Amniotic stem cell (primary cell): ENCODE measurements around the gene RAB9B.

ENCODE experiments used
- DNase-seq: peaks from one replicate; lab custom pipeline; 2025; lab: John Stamatoyannopoulos, UW

The RAB9B gene

DNA sequence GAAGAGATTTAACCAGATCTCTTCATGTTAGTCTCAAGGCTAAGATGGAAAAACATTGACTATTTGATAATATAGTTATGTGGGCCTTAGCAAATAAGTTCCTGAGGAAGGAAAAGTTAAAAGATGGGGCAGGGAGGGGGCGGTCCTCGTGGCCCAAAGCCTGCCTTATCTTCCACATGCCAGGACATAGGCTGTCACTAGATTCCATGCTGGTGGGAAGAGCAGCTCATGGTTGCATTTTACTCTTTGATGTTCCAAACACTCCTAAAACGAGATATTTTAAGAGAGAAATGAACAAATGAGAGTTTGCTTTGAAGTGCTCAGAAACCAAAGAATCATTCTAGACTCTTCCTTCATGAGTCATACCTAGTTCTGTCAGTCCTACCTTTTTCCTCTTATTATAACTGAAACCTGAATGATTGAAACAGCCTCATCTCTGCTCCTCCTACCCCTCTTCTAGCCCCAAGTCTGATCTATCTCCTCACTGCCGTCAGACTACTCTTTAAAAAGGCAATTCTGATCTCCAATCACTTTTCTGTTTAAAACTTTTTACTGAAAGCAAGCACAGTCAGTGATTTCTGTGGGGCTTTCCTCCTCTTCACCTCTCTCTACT, 25.1 kb downstream of the RAB9B start:
- no peak for DNase-seq

DNA sequence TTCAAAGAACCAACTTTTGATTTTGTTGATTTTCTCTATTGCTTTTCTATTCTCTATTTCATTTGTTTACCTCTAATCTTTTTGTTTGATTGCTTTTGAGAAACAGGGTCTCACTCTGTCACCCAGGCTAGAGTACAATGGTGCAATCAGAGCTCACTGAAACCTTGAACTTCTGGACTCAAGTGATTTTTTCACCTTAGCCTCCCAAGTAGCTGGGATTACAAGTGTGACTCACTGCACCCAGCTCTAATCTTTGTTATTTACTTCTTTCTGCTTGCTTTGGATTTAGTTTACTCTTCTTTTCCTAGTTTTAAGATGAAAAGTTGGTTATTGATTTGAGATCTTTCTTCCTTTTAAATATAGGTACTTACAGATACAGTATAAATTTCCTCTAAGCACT, 26.2 kb downstream of the RAB9B start:
- no peak for DNase-seq

DNA sequence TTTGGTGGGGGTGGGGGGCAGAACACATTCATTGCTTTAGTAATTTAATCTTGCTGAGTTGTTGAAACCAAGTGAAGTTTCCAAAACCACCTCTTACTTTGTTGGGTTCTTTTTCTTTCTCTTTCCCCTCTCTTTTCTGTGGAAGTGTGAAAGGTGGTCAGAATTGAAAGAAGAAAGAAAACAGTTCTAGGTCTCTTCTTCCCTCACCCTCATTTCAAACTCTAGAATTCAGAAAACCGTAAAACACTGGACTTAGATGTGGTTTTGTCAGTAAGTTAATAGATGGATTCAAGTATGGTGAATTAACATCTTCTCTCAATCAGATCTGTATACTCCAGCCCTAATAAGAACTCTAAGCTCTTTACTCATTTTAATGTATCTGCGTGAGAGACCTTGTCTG, 31.7 kb downstream of the RAB9B start:
- no peak for DNase-seq

DNA sequence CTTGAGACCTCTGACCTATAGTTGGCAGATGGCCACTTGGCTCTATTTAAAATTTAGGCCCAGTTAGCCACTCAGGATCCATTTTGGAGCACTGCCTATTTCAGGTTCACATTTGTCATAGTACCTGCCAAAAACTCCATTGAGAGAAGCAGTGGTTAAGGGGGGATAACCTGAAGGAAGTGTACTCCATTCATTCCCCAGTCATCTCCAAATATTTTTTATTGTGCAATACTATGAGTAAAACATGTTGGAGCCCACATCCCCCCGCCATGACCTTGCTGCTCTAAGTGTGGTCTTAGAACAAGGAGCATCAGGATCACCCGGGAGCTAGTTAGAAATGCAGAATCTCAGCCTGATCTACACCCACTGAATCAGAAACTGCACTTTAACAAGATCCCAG, 34.4 kb downstream of the RAB9B start:
- DNase-seq: no peak

DNA sequence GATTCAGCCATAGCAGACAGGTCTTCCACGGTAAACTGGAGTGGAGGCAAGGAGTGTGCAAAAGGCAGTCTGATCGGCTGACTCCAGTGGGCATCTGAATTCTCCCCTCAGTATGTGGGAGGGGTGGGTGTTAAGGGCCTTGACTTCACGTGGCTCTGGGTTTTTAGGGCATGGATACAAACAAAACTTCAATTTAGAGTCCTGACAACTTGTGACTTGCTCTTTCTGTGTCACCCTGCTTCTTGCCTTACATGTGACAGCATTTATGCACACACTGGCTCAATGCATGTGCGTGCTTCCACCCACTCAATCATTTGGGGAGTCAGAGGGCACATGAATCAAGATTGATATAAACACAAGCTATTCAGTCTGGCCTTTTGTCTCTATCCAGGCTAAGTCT, 37.9 kb downstream of the RAB9B start:
- DNase-seq: no peak

DNA sequence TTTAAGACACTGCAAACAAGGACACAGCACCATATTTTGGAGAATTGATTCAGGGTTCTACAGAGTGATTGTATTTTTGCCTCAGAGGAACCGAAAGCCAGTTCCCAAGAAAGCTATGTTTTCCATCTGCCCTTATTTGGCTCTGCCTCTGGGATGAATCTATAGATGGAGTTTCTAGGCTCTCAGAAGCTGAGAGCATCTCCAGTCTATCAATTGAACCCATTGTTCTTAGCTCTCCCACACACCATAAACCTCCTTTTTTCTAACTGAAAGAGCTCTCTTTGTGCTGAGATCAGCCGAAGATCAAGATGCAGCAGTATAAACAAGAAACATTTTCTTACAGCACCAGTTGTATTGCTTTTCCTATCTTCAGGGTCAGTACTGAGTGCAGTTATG, 38.5 kb downstream of the RAB9B start:
- DNase-seq: no peak

DNA sequence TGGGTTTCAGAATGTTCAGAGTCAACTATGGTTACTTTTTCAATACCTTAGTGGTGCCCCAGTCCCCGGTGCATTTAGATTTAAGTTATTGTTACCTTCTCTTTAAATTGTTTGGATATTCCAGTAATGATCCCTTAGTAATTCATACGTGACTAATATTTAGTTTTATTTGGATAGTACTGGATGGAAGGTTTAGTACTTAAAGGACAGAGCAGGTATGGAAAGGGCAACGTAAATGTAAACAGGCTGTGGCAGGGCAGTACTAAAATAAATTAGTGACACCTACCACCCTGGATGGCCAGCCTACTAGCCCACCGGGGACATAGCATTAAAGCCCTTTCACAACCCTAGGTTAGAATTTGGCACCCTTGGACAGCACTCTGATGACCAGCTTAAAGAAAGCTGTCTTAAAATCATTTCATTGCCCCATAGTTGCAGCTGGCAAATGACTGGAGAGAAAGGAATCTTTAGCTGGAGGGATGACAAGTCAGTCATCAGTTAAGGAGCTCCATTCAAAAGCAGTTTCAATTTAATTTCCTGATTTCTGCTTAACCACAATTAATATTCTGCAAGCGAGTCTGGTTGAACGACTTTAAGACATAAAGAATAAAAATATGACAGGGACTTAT, 39.0 kb downstream of the RAB9B start:
- DNase-seq: peak; percentile 11

DNA sequence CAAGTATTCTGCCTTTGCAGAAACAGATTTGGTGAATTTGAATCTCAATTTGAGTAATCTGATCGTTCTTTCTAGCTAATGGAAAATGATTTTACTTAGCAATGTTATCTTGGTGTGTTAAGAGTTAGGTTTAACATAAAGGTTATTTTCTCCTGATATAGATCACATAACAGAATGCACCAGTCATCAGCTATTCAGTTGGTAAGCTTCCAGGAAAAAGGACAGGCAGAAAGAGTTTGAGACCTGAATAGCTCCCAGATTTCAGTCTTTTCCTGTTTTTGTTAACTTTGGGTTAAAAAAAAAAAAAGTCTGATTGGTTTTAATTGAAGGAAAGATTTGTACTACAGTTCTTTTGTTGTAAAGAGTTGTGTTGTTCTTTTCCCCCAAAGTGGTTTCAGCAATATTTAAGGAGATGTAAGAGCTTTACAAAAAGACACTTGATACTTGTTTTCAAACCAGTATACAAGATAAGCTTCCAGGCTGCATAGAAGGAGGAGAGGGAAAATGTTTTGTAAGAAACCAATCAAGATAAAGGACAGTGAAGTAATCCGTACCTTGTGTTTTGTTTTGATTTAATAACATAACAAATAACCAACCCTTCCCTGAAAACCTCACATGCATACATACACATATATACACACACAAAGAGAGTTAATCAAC, 40.1 kb downstream of the RAB9B start:
- DNase-seq: no peak

DNA sequence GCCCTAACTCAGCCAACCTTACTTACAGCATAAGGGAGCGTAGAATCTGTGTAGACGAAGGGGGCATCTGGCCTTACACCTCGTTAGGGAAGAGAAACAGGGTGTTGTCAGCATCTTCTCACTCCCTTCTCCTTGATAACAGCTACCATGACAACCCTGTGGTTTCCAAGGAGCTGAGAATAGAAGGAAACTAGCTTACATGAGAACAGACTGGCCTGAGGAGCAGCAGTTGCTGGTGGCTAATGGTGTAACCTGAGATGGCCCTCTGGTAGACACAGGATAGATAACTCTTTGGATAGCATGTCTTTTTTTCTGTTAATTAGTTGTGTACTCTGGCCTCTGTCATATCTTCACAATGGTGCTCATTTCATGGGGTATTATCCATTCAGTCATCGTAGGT, 40.8 kb downstream of the RAB9B start:
- DNase-seq: no peak

DNA sequence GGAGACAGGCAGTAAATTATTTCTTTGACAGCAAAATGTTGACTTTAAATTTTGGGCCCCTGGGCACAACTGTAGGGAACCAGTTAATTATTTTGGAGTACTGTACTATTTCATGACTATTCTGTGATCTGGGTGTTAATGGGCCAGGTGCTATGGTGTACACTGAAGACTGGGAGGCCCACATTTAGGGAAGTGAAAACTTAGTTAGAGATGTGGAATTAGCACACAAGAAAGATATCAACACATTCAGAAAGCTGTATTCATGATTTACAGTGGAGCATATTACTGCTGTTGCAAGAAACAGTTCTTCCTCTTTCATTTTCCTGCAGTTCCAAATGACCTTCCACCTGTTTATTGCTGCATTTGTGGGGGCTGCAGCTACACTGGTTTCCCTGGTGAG, 43.1 kb downstream of the RAB9B start:
- DNase-seq: no peak

DNA sequence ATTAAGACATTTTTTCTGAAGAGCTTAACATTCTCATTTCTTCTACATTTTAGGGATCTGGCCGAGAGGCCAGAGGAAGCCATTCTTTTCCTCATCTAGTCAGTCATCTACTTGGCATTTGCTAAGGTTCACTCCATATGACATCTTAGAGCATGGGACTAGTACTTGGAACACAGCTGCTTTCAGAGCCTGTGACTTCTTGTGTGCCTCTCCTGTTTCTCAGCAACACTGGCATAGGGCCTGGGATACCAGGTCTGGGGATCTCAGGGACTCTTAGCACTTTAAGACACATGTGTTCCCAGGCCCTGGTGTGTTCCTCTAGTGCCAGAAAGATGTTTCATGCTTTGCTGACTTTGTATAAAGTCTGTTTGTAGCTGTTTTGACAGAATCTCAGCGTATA, 48.1 kb downstream of the RAB9B start:
- no peak for DNase-seq

DNA sequence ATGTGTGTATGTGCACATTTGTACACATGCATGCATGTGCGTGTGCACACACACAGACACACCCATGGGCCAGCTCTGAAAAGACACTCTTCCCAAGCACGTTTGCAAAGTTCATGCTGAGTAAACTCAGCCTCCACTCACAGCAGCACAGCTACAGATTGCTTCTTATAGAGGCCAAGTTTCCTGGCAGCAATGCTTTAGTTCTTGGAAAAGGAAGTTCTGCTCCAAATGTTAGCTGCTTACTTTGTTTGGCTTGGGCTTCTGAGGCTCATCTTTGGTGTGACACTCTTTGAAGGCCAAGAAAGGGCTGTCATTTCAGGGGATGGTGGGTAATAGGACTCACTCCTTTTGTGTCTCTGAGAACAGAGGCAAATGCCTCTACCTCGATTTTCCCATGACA, 48.9 kb downstream of the RAB9B start:
- DNase-seq: no peak

DNA sequence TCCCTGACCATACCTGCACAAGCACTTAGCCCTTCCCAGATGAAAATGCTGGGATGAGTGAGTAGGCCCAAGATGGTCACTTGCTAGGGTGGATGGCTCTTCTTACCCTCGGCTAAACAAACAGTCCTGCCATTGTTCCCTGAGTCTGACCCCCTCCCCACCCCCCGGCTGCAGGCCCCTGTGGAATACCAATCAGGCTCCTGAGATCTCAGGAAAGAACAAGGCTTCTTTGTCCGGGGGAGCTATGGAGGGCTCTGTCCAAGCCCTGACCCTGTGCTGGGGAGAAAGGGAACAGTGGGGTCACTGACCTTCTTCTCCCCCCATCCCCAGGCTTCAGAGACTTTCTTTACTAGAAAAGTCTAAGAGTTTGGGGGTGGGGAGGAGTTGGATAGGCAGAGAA, 49.4 kb downstream of the RAB9B start:
- no peak for DNase-seq

DNA sequence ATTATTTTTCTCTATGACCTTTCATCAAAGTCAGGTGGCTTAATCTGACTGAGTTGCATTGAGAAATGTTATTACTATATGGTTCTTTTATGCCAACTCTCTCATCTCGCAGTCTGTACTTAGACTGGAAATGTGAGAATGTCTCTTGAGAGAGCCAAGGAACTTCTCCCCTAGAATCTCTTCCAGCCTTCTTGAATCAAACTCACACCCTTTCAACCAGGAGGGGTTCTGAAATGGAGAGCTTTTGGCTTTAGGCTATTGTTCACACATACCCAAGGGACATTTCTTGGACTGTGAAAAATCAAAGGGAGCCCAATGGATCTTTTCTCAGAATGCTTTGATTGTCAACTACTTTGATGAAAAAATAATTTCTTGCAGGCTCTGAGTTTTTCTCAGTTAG, 50.4 kb downstream of the RAB9B start:
- DNase-seq: no peak

DNA sequence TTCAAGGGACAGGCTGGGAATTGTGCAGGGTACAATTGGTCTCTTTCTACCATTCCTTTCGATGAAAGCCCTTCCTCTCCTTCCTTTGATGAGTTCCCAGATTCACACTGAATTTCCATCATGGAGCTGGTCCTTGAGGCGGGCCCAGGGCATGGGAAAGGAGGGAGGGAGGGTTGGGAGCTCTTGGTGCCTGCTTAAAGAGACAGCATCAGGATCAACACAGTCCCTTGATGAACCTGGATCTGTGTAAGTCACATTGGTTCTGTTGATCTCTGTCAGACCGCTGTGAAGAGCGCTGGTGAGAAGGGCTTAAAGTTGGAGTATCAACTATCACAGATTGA, 51.0 kb downstream of the RAB9B start:
- no peak for DNase-seq

DNA sequence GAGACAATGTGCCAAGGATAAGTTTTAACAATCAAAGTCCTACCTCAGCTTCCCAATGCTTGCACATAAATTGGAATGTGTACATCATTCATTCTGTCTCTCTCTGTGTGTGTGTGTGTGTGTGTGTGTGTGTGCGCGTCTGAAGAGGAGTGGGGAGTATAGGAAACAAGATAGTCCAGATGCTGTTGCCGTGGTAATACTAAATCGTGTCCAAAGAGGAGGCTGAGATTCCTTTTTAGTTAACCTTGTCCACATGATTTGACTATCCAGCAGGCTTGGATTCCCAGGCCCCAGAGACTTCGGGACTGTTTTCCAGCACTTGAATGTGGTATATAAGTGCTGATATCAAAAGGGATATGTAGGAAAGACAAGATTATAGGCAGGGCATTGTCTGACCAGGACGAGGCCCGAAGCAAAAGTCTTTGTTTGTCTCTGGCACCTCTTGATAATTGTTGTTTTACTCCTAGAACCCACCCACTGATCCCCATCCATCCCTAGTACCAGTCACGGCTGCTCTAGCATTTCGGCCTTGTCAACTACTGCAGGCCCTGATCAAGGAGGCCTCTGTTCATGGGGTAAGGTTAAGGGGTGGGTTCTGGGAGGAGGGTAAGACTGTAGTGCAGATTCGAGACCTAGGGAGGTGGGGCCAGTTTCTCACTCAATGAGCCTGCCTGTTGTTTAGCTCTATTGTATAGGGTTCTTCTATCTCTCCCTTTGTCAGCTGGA, 51.6 kb downstream of the RAB9B start:
- no peak for DNase-seq

DNA sequence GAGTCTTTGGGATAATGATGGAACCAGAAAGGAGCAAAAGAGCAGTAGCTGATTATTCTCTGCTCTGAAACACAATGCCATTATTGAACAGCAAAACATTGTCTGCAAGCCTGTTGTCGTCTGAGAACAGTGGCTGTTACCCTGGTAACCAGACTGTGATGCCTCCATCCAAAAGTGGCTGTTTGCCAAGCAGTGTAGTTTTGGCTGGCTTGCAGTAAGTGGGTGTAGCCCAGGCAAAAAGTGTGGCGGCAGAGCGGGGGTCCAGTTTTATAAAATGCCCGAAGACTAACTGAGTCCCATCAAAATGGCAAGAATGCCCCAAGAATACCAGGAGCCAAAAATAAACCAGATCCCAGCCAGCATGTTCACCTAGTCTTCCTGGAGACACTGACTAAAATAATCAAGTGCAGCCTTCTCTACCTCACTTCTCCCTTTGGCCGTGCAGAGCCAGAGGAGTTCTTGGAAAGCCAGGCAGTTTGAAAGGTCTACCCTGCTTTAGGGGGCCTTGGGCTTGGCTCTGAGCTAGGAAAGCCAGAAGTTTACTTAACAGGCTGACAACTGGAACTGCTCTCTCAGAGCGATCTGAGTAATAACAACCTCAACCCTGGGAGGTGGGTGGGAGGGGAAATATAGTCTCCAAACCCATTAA, 52.8 kb downstream of the RAB9B start:
- no peak for DNase-seq

DNA sequence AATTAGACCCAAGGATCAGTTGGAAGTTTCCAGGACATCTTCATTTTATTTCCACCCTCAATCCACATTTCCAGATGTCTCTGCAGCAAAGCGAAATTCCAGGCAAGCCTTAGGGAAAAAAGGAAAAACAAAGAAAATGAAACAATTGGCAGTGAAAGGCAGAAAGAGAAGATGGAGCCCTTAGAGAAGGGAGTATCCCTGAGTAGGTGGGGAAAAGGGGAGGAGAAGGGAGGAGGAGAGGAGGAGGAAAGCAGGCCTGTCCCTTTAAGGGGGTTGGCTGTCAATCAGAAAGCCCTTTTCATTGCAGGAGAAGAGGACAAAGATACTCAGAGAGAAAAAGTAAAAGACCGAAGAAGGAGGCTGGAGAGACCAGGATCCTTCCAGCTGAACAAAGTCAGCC, 55.5 kb downstream of the RAB9B start, which contains the start of gene PLP1:
Gene PLP1 (plus strand): TSS at position 295 of the 400 bp plus-strand sequence. CDS start 156 bp downstream, outside the sequence.
- DNase-seq: no peak

DNA sequence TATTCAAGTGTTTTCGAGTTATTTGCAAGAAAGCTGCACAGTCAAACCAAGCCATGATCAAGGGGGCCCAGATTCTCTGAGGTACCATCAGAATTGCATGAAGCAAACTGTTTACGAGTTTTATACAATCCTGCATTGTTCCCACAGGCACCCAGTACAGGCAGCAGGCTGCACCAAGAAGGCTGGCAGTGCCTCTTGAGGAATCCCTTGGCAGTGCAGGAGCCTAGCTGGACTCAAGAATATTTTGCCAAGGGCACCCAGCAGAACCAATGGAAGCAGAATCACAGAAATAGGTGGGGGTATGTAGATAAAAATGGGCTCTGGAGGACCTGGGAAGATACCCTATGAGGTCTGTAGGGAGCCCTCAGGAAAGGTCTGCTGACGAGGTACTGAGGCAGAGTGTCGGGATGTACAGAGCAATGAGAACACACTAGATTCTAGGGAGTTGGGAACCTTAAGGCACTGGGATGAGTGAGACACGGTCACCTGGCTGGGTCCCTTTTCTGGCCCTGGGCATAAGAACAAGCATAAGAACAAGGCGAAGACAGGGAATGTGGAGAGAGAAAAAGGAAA, 57.9 kb downstream of the RAB9B start:
- DNase-seq: no peak

DNA sequence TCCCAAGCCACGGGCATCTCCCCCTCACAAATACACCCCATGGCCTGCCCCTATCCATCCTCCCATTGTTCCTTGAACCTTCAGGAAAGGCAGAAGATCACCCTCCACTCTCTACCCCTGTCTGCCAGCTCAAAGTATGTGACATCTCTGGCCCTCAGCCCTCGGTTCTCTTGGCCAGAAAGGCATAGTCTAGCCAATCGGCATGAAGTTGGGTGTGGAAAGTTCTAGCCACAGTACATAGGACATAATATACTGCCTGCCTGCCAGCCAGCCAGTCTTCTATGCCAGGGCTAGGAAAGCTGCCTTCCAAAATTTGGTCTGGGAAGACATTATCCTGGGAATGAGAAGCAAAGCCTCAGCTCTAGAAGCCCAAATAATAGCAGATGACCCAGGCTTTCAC, 58.6 kb downstream of the RAB9B start:
- no peak for DNase-seq
